Mesenchymal stem cell (in vitro differentiated cells and primary cell): ENCODE data around the gene BUD31.
"Not testable (repeated sequence)": the region's sequence is repeated elsewhere in the genome, so short reads cannot be mapped to it uniquely, and the experiment has no call there.

Experiments used
- DNase-seq: peaks from one replicate; pipeline ENCODE4 v3.0.0-alpha.2; 2013
- H2AFZ ChIP-seq: one replicate; pipeline ENCODE4 v1.6.1; 2013; ENCODE audit warnings: low read depth, mild to moderate bottlenecking, control low read depth, inconsistent platforms, low read length, moderate library complexity
- H2AK5ac ChIP-seq: 2 replicates; pipeline ENCODE4 v1.6.1; 2013; ENCODE audit warnings: low read length, moderate library complexity, mild to moderate bottlenecking, inconsistent platforms; ENCODE audit not compliant: severe bottlenecking
- H2BK120ac ChIP-seq: one replicate; pipeline ENCODE4 v1.6.1; 2013; ENCODE audit warnings: low read depth, mild to moderate bottlenecking, inconsistent platforms, low read length, moderate library complexity
- H2BK12ac ChIP-seq, 2 experiments: one replicate each; pipeline ENCODE4 v1.6.1; 2013; ENCODE audit warnings: inconsistent platforms in 2 of 2, low read length in 2 of 2, mild to moderate bottlenecking in 2 of 2, moderate library complexity in 2 of 2, control low read depth in 1 of 2
- H2BK15ac ChIP-seq: one replicate; pipeline ENCODE4 v1.6.1; 2013; ENCODE audit warnings: mild to moderate bottlenecking, low read depth, inconsistent platforms; ENCODE audit not compliant: poor library complexity, severe bottlenecking
- H2BK5ac ChIP-seq: 2 replicates; pipeline ENCODE4 v1.6.1; 2013; ENCODE audit warnings: low read depth, mild to moderate bottlenecking, low read length, control low read depth, inconsistent platforms; ENCODE audit not compliant: poor library complexity, severe bottlenecking
- H3K14ac ChIP-seq, 2 experiments: one replicate each; pipeline ENCODE4 v1.6.1; 2013; ENCODE audit warnings: inconsistent platforms in 2 of 2, low read length in 2 of 2, control low read depth in 1 of 2, mild to moderate bottlenecking in 1 of 2, moderate library complexity in 1 of 2
- H3K18ac ChIP-seq, 2 experiments: one replicate each; pipeline ENCODE4 v1.6.1; 2013; ENCODE audit warnings: inconsistent platforms in 2 of 2, low read length in 2 of 2, control low read depth in 1 of 2, low read depth in 1 of 2, mild to moderate bottlenecking in 1 of 2
- H3K23ac ChIP-seq, 2 experiments: one replicate each; pipeline ENCODE4 v1.6.1; 2013; ENCODE audit warnings: inconsistent platforms in 2 of 2, low read length in 2 of 2, mild to moderate bottlenecking in 2 of 2, moderate library complexity in 2 of 2, control low read depth in 1 of 2
- H3K27ac ChIP-seq: 2 replicates; pipeline ENCODE4 v1.5.1; 2013; ENCODE audit warnings: mild to moderate bottlenecking, moderate library complexity, low read length, control low read depth, inconsistent platforms; ENCODE audit not compliant: poor library complexity, severe bottlenecking
- H3K27me3 ChIP-seq, 2 experiments: 2 replicates each; pipeline versions ENCODE4 v1.6.1 to v1.7.0; 2013; ENCODE audit warnings: low read length in 2 of 2, mild to moderate bottlenecking in 2 of 2, moderate library complexity in 2 of 2, control low read depth in 1 of 2, inconsistent platforms in 1 of 2; ENCODE audit not compliant: control insufficient read depth in 1 of 2, insufficient read depth in 1 of 2
- H3K36me3 ChIP-seq, 2 experiments: 2 replicates each; pipeline versions ENCODE4 v1.6.1 to v1.7.0; 2013; ENCODE audit warnings: low read length in 2 of 2, control low read depth in 1 of 2, inconsistent platforms in 1 of 2, low read depth in 1 of 2, mild to moderate bottlenecking in 1 of 2; ENCODE audit not compliant: insufficient read depth in 2 of 2, control insufficient read depth in 1 of 2
- H3K4ac ChIP-seq, 2 experiments: one replicate each; pipeline ENCODE4 v1.6.1; 2013; ENCODE audit warnings: inconsistent platforms in 2 of 2, low read length in 2 of 2, mild to moderate bottlenecking in 2 of 2, moderate library complexity in 2 of 2, control low read depth in 1 of 2, low read depth in 1 of 2
- H3K4me1 ChIP-seq: 2 replicates; pipeline ENCODE4 v1.6.1; 2013; ENCODE audit warnings: low read depth, low read length, control low read depth; ENCODE audit not compliant: control insufficient read depth, insufficient read depth
- H3K4me2 ChIP-seq: 2 replicates; pipeline ENCODE4 v1.6.1; 2013; ENCODE audit warnings: low read length, mild to moderate bottlenecking, inconsistent platforms; ENCODE audit not compliant: poor library complexity, severe bottlenecking
- H3K4me3 ChIP-seq, 2 experiments: 2 replicates each; pipeline versions ENCODE4 v1.5.1 to v1.7.0; 2013; ENCODE audit warnings: low read length in 2 of 2, mild to moderate bottlenecking in 2 of 2, control low read depth in 1 of 2, low read depth in 1 of 2; ENCODE audit not compliant: insufficient read depth in 1 of 2
- H3K79me1 ChIP-seq: replicated peaks from 2 replicates; pipeline ENCODE4 v1.6.1; 2013; ENCODE audit warnings: mild to moderate bottlenecking, control low read depth, low read length, inconsistent platforms; ENCODE audit not compliant: poor library complexity, severe bottlenecking
- H3K9ac ChIP-seq: 2 replicates; pipeline ENCODE4 v1.7.0; 2013; ENCODE audit warnings: mild to moderate bottlenecking, low read length, moderate library complexity
- H3K9me3 ChIP-seq: 2 replicates; pipeline ENCODE4 v1.7.0; 2013; ENCODE audit warnings: mild to moderate bottlenecking, low read length; ENCODE audit not compliant: control insufficient read depth
- H4K8ac ChIP-seq: one replicate; pipeline ENCODE4 v1.6.1; 2013; ENCODE audit warnings: inconsistent platforms, mild to moderate bottlenecking, low read length, moderate library complexity
- H4K91ac ChIP-seq: one replicate; pipeline ENCODE4 v1.6.1; 2013; ENCODE audit warnings: mild to moderate bottlenecking, low read length, inconsistent platforms
- WGBS: methylation state at CpG from one replicate; pipeline ENCODE4 v1.1.7; 2013; ENCODE audit warnings: mixed read lengths; 5-methylcytosine and 5-hydroxymethylcytosine counted together

BUD31 gene

GRCh38 chr7:99429756-99430155 is 21.0 kb downstream of the BUD31 start:
- Histone ChIP-seq H2BK15ac (no peak overlapping the region), H3K4me3 (no peak overlapping the region), H3K18ac (no peak overlapping the region), H3K14ac (no peak overlapping the region), H3K9me3 (no peaks in the 10 kb centered on the region), H4K8ac (no peak overlapping the region), H3K9ac (no peak overlapping the region), H4K91ac (peak overlapping the region; percentile 50), H3K79me1 (peaks cover 27% of the 10 kb centered on the region), H2BK120ac (no peak overlapping the region), H3K27me3 (no peaks in the 10 kb centered on the region), H3K4me2 (no peak overlapping the region), H2BK12ac (no peak overlapping the region), H3K4me1 (no peaks in the 10 kb centered on the region), H2AFZ (no peak overlapping the region), H3K27ac (no peak overlapping the region), H2BK5ac (no peak overlapping the region), H3K36me3 (peaks cover 63 to 81% of the 10 kb centered on the region in 2 experiments), H2AK5ac (no peak overlapping the region), H3K4ac (no peak overlapping the region), H3K23ac (no peak overlapping the region)
- 96% methylated on average over 8 of the region's 8 CpGs for WGBS
- DNase-seq = no peak

DNA sequence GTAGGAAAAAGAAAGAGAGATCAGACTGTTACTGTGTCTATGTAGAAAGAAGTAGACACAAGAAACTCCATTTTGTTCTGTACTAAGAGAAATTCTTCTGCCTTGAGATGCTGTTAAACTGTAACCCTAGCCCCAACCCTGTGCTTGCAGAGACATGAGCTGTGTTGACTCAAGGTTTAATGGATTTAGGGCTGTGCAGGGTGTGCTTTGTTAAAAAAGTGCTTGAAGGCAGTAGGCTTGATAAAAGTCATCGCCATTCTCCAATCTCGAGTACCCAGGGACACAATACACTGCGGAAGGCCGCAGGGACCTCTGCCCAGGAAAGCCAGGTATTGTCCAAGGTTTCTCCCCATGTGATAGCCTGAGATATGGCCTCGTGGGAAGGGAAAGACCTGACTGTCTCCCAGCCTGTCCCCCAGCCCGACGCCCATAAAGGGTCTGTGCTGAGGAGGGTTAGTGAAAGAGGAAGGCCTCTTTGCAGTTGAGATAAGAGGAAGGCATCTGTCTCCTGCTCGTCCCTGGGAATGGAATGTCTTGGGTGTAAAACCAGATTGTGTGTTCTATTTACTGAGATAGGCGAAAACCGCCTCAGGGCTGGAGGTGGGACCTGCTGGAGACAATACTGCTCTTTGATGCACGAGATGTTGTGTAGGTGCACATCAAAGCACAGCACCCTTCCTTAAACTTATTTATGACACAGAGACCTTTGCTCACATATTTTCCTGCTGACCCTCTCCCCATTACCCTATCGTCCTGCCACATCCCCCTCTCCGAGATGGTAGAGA is 23.2 kb downstream of the BUD31 start:
- H3K18ac ChIP-seq, DNase-seq, H2AK5ac ChIP-seq, H2AFZ ChIP-seq, H2BK15ac ChIP-seq, H3K27me3 ChIP-seq, H3K4me1 ChIP-seq, H3K4me3 ChIP-seq, H4K8ac ChIP-seq, H3K4ac ChIP-seq, H3K4me2 ChIP-seq, H2BK120ac ChIP-seq, H2BK5ac ChIP-seq, H3K9me3 ChIP-seq, H3K9ac ChIP-seq, H3K27ac ChIP-seq, H2BK12ac ChIP-seq, H3K23ac ChIP-seq, H4K91ac ChIP-seq, H3K14ac ChIP-seq: not testable (repeated sequence)
- H3K79me1 ChIP-seq = peaks cover 37% of the 10 kb centered on the region
- peaks cover 58 to 79% of the 10 kb centered on the region in 2 experiments for H3K36me3 ChIP-seq
- WGBS = 91% methylated on average over 13 of the region's 13 CpGs

- Histone ChIP-seq H3K36me3 (peaks cover 58 to 75% of the 10 kb centered on the region in 2 experiments), H2AFZ (no peak overlapping the region), H3K27me3 (no peaks in the 10 kb centered on the region), H2BK15ac (no peak overlapping the region), H3K18ac (no peak overlapping the region), H3K4me2 (no peak overlapping the region), H3K14ac (no peak overlapping the region), H4K8ac (no peak overlapping the region), H3K4me3 (no peak overlapping the region), H2BK5ac (no peak overlapping the region), H3K23ac (peak overlapping the region in 1 of 2 experiments; percentile 64), H3K27ac (no peak overlapping the region), H2BK12ac (no peak overlapping the region), H3K4me1 (peaks cover 8% of the 10 kb centered on the region), H2BK120ac (no peak overlapping the region), H3K79me1 (peaks cover 40% of the 10 kb centered on the region), H3K9me3 (no peaks in the 10 kb centered on the region), H3K9ac (no peak overlapping the region), H2AK5ac (no peak overlapping the region), H3K4ac (no peak overlapping the region), H4K91ac (no peak overlapping the region)
- 98% methylated on average over 9 of the region's 9 CpGs for WGBS
- DNase-seq = no peak
Measured at GRCh38 chr7:99433158-99433557, 24.4 kb downstream of the BUD31 start.

- Histone ChIP-seq H2BK5ac (peak overlapping the region; percentile 40), H4K91ac (no peak overlapping the region), H3K14ac (peak overlapping the region; percentile 48 to 92), H2BK12ac (peak overlapping the region in 1 of 2 experiments; percentile 21), H2BK120ac (no peak overlapping the region), H3K36me3 (peaks cover 23 to 39% of the 10 kb centered on the region in 2 experiments), H3K4me3 (peak overlapping the region; percentile 98 to 99), H3K4me2 (peak overlapping the region; percentile 89), H3K79me1 (peaks cover 39% of the 10 kb centered on the region), H2AK5ac (peak overlapping the region; percentile 24), H2BK15ac (peak overlapping the region; percentile 7), H3K23ac (no peak overlapping the region), H3K18ac (peak overlapping the region; percentile 84 to 94), H2AFZ (peak overlapping the region; percentile 83), H3K4me1 (peaks cover 19% of the 10 kb centered on the region), H3K9me3 (no peaks in the 10 kb centered on the region), H3K9ac (peak overlapping the region; percentile 95), H3K27me3 (no peaks in the 10 kb centered on the region), H3K27ac (peak overlapping the region; percentile 73), H3K4ac (peak overlapping the region in 1 of 2 experiments; percentile 71), H4K8ac (peak overlapping the region; percentile 76)
- WGBS = 8% methylated on average over 13 of the region's 20 CpGs
- no peak for DNase-seq
Measured at GRCh38 chr7:99437946-99438572, 29.3 kb downstream of the BUD31 start.
